Neural cell (in vitro differentiated cells): ENCODE data around the gene MECP2.

ENCODE experiments used
- EP300 ChIP-seq: fragments of 450-650 bp; conservative IDR thresholded peaks from 2 replicates; pipeline ENCODE4 v1.6.1; 2014; ENCODE audit warnings: antibody characterized with exemption, mild to moderate bottlenecking, moderate library complexity; ENCODE audit not compliant: poor library complexity, severe bottlenecking
- EZH2 ChIP-seq: fragments of 200-600, 300-800 bp; shearing (Covaris generic), sonication (generic); IDR thresholded peaks from 2 replicates; pipeline ENCODE4 v1.6.1; 2014; ENCODE audit warnings: antibody characterized with exemption, low read length, borderline replicate concordance, mild to moderate bottlenecking; ENCODE audit not compliant: insufficient read depth, poor library complexity, severe bottlenecking
- MXI1 ChIP-seq: fragments of 450-650 bp; conservative IDR thresholded peaks from 2 replicates; pipeline ENCODE4 v1.6.1; 2014; ENCODE audit warnings: antibody characterized with exemption, mild to moderate bottlenecking; ENCODE audit not compliant: poor library complexity, severe bottlenecking
- POLR2AphosphoS5 ChIP-seq: IDR thresholded peaks from 2 replicates; pipeline ENCODE4 v1.6.1; 2012
- RAD21 ChIP-seq: fragments of 450-650 bp; conservative IDR thresholded peaks from 2 replicates; pipeline ENCODE4 v1.6.1; 2014; ENCODE audit warnings: antibody characterized with exemption, mild to moderate bottlenecking, moderate library complexity
- SMC3 ChIP-seq: fragments of 450-650 bp; conservative IDR thresholded peaks from 2 replicates; pipeline ENCODE4 v1.6.1; 2014; ENCODE audit warnings: antibody characterized with exemption, mild to moderate bottlenecking, moderate library complexity; ENCODE audit not compliant: poor library complexity
- TAF1 ChIP-seq: IDR thresholded peaks from 2 replicates; pipeline ENCODE4 v1.6.1; 2012; ENCODE audit warnings: low read depth
- TF ChIP-seq, protein P1 (sequence below): fragments of 450-650 bp; IDR thresholded peaks from 2 replicates; pipeline ENCODE4 v1.5.1; 2014; ENCODE audit warnings: antibody characterized with exemption, mild to moderate bottlenecking, moderate library complexity; ENCODE audit not compliant: poor library complexity, severe bottlenecking

DNA sequence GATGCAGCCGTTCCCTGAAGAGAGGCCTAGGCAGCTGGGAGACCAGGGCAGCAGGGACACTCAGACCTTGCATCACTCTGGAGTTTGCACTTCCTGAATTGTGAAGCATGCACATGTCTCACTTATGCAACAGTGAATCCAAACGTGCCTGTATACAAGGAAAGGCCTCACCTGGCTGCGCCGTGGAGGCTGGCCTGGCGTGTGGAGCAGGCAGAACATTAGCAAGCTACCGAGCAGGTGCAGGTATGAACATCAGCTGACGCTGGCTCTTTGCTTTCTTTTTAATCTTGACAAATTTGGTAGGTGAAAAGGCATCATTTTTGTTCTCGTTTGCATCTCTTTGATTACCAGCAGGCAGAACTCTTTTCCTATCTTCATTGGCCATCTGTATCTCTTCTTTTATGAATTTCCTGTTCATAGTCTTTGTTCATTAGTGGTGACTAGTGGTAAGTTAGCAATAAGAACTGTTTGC is 40.7 kb downstream of the MECP2 start:
- no peak for TF ChIP-seq SMC3
- TF ChIP-seq, protein P1, sequence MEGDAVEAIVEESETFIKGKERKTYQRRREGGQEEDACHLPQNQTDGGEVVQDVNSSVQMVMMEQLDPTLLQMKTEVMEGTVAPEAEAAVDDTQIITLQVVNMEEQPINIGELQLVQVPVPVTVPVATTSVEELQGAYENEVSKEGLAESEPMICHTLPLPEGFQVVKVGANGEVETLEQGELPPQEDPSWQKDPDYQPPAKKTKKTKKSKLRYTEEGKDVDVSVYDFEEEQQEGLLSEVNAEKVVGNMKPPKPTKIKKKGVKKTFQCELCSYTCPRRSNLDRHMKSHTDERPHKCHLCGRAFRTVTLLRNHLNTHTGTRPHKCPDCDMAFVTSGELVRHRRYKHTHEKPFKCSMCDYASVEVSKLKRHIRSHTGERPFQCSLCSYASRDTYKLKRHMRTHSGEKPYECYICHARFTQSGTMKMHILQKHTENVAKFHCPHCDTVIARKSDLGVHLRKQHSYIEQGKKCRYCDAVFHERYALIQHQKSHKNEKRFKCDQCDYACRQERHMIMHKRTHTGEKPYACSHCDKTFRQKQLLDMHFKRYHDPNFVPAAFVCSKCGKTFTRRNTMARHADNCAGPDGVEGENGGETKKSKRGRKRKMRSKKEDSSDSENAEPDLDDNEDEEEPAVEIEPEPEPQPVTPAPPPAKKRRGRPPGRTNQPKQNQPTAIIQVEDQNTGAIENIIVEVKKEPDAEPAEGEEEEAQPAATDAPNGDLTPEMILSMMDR: no peak
- no peak for TF ChIP-seq TAF1
- no peak for TF ChIP-seq MXI1
- TF ChIP-seq POLR2AphosphoS5: no peak
- TF ChIP-seq EZH2: no peak
- TF ChIP-seq EP300: no peak
- no peak for TF ChIP-seq RAD21
